ENCODE data around the gene KCTD11. TPM values are rescaled to one million over a fixed set of nuclear protein-coding genes. Genes with fewer than 3 reads are reported as not detected.

Gene KCTD11
- total RNA-seq, 1 experiment from 2014 or later: 5.1 TPM

DNA sequence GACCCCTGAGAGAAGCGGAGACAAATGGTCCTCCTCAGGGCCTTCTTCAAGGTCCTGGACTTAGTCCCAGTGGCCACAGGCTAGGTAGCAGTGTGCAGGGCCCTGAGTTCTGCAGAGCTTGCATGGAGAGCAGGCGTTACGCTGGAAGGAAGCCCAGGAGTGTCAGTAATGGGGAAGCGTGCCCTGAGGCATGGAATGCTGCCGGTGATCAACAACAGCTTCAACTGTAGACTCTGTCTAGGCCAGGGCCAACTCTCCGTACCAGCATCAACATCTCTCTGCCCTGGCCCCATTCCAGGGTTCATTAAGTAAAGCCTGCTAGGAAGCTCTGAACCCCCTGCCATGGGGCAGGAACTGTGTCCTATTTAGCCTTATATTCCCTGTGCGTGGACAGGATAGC is 28.4 kb downstream of the KCTD11 start:
- Mint-ChIP-seq H3K9me3 (ENCODE audit: unreplicated experiment) (no peaks in the 10 kb centered on the region), H3K27ac (ENCODE audit: unreplicated experiment) (peak overlapping the region; percentile 2), H3K4me3 (ENCODE audit: unreplicated experiment) (peak overlapping the region; percentile 80), H3K27me3 (ENCODE audit: insufficient read depth, unreplicated experiment) (no peaks in the 10 kb centered on the region), H3K36me3 (ENCODE audit: insufficient read depth, unreplicated experiment) (peaks cover 5% of the 10 kb centered on the region), H3K4me1 (ENCODE audit: low read depth, unreplicated experiment) (peaks cover 7% of the 10 kb centered on the region)
- DNase-seq: peak in 1 of 2 experiments; percentile 13
- intact Hi-C loops (cut with micrococcal nuclease; ENCODE audit: unreplicated experiment): loop anchor here (1.0 kb wide), 1 partner anchor 24 kb away; the partner anchor contains the start of gene TMEM256
- H3K27me3 ChIP-seq (replicated peaks; ENCODE audit: control insufficient read depth, insufficient read depth, low read length): no peaks in the 10 kb centered on the region
- TF ChIP-seq, protein P1, sequence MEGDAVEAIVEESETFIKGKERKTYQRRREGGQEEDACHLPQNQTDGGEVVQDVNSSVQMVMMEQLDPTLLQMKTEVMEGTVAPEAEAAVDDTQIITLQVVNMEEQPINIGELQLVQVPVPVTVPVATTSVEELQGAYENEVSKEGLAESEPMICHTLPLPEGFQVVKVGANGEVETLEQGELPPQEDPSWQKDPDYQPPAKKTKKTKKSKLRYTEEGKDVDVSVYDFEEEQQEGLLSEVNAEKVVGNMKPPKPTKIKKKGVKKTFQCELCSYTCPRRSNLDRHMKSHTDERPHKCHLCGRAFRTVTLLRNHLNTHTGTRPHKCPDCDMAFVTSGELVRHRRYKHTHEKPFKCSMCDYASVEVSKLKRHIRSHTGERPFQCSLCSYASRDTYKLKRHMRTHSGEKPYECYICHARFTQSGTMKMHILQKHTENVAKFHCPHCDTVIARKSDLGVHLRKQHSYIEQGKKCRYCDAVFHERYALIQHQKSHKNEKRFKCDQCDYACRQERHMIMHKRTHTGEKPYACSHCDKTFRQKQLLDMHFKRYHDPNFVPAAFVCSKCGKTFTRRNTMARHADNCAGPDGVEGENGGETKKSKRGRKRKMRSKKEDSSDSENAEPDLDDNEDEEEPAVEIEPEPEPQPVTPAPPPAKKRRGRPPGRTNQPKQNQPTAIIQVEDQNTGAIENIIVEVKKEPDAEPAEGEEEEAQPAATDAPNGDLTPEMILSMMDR (IDR thresholded peaks at IDR 0.05; ENCODE audit: insufficient read depth in 1 of 2, low read depth in 1 of 2, low read length in 1 of 2, severe bottlenecking in 1 of 2, unreplicated experiment in 1 of 2): no peak
- H3K36me3 ChIP-seq (ENCODE audit: control insufficient read depth, insufficient read depth, low read length): no peaks in the 10 kb centered on the region
- ChIA-PET POLR2A (interaction anchor here (0.6 to 1.3 kb wide), 2 partner anchors 23 to 130 kb away, joined by 4 to 11 read pairs; partner anchors contain the start of gene TMEM256), CTCF (interaction anchor here (1.7 kb wide), 1 partner anchor 24 kb away, joined by 7 read pairs; the partner anchor contains the start of gene TMEM256)
- H3K4me3 ChIP-seq (ENCODE audit: low read depth, low read length): peak overlapping the region; percentile 55
- no peaks in the 10 kb centered on the region for H3K9me3 ChIP-seq
- no TSS peak for BruUV-seq (replicated peaks)
- H3K4me1 ChIP-seq: no peaks in the 10 kb centered on the region

DNA sequence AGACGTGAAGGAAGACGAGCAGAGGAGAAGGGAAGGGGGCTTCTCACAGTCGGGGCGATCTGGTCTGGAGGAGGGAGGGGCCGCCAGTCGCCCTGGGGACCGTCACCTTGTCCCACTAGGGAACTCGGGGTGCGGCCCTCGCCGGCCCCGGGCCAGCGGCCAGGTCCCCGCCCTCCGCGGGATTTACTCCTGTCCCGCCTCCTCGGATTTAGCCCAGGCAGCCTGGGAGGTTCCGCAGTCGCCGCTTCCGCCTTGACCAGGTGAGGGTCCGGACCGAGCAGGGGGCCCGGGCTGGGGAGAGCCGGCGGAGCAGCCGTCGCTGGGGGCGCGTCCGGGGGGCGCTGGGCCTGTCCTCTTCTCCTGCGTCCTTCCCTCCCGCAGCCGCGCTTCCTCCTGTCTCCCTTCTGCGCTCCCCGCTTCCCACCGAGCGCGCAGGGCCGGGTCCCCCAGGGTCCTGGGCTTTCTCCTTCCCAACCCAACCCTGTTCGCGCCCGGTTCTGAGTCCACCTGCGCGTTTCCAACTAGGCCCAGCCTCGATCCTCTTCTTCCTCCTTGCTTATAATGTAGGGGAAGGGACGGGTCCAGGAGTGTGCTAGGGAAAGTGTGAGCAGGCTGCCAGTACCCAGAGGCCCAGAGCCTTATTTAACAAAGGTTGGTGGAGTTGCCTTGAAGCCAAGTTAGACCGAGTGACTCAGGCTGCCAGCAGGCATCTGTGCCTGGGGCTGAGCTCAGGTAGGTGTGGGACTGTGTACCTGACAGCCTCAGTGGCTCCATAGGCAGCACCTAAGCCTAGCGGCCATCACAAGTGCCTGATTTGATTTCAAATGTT is 29.1 kb downstream of the KCTD11 start, which contains the start of gene TNK1:
Gene TNK1, plus strand, starts transcription at position 235 of the 829 bp plus-strand sequence. CDS start 1,838 bp downstream, outside the sequence.
- H3K4me3 ChIP-seq (ENCODE audit: low read depth, low read length): peak within 1 kb of the TSS; percentile 55
- H3K27me3 Mint-ChIP-seq (ENCODE audit: insufficient read depth, unreplicated experiment): no peaks in the 10 kb centered on the region
- H3K27ac Mint-ChIP-seq (ENCODE audit: unreplicated experiment): peak within 1 kb of the TSS; percentile 2
- peaks cover 7% of the 10 kb centered on the region for H3K4me1 Mint-ChIP-seq (ENCODE audit: low read depth, unreplicated experiment)
- no peaks in the 10 kb centered on the region for H3K9me3 Mint-ChIP-seq (ENCODE audit: unreplicated experiment)
- H3K27me3 ChIP-seq (replicated peaks; ENCODE audit: control insufficient read depth, insufficient read depth, low read length): no peaks in the 10 kb centered on the region
- H3K4me1 ChIP-seq: no peaks in the 10 kb centered on the region
- no peaks in the 10 kb centered on the region for H3K9me3 ChIP-seq
- TSS peak; percentile 78 for BruUV-seq (replicated peaks)
- ChIA-PET POLR2A (interaction anchor here (1.3 kb wide), 1 partner anchor 22 kb away, joined by 11 read pairs; the partner anchor contains the start of gene TMEM256), CTCF (interaction anchor here (1.7 kb wide), 1 partner anchor 23 kb away, joined by 7 read pairs; the partner anchor contains the start of gene TMEM256)
- peak within 1 kb of the TSS; percentile 80 for H3K4me3 Mint-ChIP-seq (ENCODE audit: unreplicated experiment)
- intact Hi-C loops (cut with micrococcal nuclease; ENCODE audit: unreplicated experiment): loop anchor here (1.0 kb wide), 1 partner anchor 23 kb away; the partner anchor contains the start of gene TMEM256
- no peaks in the 10 kb centered on the region for H3K36me3 ChIP-seq (ENCODE audit: control insufficient read depth, insufficient read depth, low read length)
- TF ChIP-seq, protein P1 (IDR thresholded peaks at IDR 0.05; ENCODE audit: insufficient read depth in 1 of 2, low read depth in 1 of 2, low read length in 1 of 2, severe bottlenecking in 1 of 2, unreplicated experiment in 1 of 2): no peak
- DNase-seq: peak; percentile 44 to 54
- peaks cover 5% of the 10 kb centered on the region for H3K36me3 Mint-ChIP-seq (ENCODE audit: insufficient read depth, unreplicated experiment)

DNA sequence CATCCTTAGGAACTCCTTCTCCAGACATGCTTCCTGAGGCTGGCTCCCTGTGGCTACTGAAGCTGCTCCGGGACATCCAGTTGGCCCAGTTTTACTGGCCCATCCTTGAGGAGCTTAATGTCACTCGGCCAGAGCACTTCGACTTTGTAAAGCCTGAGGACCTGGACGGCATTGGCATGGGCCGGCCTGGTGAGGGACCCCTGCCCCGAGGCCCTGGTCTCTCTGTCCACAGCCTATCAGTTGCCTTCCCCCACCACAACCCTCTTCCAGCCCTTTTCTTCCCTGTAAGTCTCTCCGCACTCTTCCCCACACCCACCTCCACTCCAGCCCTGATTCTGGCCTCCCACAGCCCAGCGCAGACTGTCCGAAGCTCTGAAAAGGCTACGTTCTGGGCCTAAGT is 30.9 kb downstream of the KCTD11 start:
- H3K9me3 Mint-ChIP-seq (ENCODE audit: unreplicated experiment): no peaks in the 10 kb centered on the region
- no peak overlapping the region for H3K4me3 ChIP-seq (ENCODE audit: low read depth, low read length)
- H3K36me3 Mint-ChIP-seq (ENCODE audit: insufficient read depth, unreplicated experiment): peaks cover 5% of the 10 kb centered on the region
- no peaks in the 10 kb centered on the region for H3K27me3 ChIP-seq (replicated peaks; ENCODE audit: control insufficient read depth, insufficient read depth, low read length)
- no peaks in the 10 kb centered on the region for H3K27me3 Mint-ChIP-seq (ENCODE audit: insufficient read depth, unreplicated experiment)
- POLR2A ChIA-PET: no interaction called here
- no peak overlapping the region for H3K27ac Mint-ChIP-seq (ENCODE audit: unreplicated experiment)
- H3K9me3 ChIP-seq: no peaks in the 10 kb centered on the region
- CTCF ChIA-PET: no interaction called here
- no peaks in the 10 kb centered on the region for H3K36me3 ChIP-seq (ENCODE audit: control insufficient read depth, insufficient read depth, low read length)
- BruUV-seq (replicated peaks): no TSS peak
- intact Hi-C loops (cut with micrococcal nuclease; ENCODE audit: unreplicated experiment): no loop called here
- TF ChIP-seq, protein P1 (IDR thresholded peaks at IDR 0.05; ENCODE audit: insufficient read depth in 1 of 2, low read depth in 1 of 2, low read length in 1 of 2, severe bottlenecking in 1 of 2, unreplicated experiment in 1 of 2): no peak
- no peak overlapping the region for H3K4me3 Mint-ChIP-seq (ENCODE audit: unreplicated experiment)
- H3K4me1 ChIP-seq: no peaks in the 10 kb centered on the region
- peaks cover 7% of the 10 kb centered on the region for H3K4me1 Mint-ChIP-seq (ENCODE audit: low read depth, unreplicated experiment)
- no peak for DNase-seq

All from Caco-2 (cell line).